Esophagus mucosa (tissue), 1 donor: ENCODE measurements around the gene SLC26A2. TPM values are rescaled to one million over a fixed set of nuclear protein-coding genes. Genes with fewer than 3 reads are reported as not detected.
A peak's percentile ranks its signal among the peaks of the same experiment; 100 is the strongest.

Experiments
- ATAC-seq: fragments of 200-7000 bp; cut with Tn5 transposase; one replicate; pipeline ENCODE4 v1.9.1; 2020
- total RNA-seq: library from RNA; stranded (reverse); gene quantifications from one replicate; pipeline ENCODE4 v1.2.4, GENCODE V29; 2023
- donor health status: DM: yes; HTN: yes; CAD: no.

SLC26A2 gene
- total RNA-seq = 8.9 TPM

DNA sequence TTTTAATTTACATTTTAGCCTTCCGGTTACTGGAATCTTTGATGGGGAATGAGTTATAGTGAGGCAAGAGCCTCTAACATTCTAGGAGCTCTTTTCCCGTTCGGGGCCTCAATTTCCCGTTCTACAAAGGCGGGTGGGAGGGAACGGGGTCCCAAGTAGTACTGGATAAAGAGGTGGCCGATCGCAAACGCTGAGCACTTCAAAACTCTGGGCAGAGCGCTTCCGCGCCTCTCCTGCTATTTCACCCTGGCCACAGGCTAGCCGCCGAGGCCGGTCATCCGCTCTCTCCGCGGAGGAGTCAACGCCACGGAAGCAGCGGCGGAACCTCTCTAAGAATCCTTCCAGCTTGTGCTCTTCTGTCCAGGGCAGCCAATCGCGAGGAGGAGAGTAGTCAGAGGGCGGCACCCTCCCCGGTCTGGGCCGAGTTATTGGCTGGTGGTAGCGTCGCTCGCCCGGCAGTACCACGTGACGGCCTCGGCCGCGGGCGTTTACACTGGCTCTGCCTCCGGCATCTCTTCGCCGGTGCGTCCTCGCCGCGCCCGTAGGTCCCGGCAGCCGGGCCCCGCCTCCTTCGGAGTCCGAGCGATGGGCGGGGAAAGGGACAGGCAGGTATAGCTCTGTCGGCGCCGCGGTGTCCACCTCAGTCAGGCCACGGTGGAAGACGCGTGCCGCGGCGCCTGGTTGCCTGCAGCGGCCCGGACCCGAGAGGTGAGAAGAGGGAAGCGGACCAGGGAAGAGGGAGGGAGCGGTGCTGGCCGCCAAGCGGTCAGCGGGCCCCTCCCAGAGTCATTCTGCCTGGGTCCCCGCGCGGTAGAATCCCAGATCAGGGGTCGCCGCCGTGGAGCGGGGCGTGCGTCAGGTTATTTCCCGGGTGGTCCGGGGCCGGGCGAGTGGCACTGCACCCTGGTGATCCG, at the start of gene SLC26A2:
Gene SLC26A2 (plus strand): TSS at position 487 of the 914 bp plus-strand sequence. CDS start 16,895 bp downstream, outside the sequence.
- ATAC-seq = peak; percentile 99

DNA sequence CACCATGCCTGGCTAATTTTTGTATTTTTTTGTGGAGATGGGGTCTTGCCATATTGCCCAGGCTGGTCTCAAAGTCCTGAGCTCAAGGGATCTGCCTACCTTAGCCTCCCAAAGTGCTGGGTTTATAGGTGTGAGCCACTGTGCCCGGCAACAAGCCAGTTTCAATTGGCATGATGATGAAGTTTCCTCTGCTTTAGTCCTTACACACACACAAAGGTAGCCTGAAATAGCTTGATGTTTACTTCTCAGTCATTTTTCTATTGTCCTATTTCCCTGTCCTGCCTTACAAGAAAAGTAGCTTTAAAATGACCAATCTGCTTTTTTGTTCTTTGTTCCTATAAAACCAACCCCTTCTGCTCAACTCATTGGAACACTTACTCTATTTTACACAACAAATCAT, 49.5 kb upstream of the SLC26A2 start:
- ATAC-seq = peak; percentile 82

DNA sequence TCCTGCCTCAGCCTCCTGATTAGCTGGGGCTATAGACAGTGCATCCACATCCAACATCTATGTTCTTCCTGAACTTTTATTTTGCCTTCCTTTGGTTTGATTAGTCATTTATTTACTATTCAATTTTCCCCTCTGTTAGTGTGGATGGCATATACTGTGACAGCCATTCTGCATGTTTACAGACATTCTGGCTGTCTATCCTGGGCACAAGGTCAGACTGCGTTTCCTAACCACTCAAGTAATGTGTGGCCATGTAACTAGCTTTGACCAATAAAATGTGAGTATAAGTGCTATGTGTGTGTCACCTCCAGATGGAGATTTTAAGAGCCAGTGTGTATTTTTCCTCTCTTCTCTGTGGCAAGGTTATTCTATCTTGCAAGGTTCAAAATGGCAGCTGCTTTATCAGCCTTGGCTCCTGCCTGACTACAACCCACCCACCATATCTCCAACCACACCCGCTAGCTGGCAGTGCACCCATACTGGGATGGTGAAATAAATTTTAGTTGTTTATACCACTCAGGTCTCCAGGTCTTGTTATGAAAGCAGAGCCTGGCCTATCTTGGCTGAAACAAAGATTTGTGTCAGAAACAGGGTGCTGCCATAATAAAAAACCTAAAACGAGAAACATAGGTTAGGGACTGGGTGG, 48.2 kb upstream of the SLC26A2 start:
- ATAC-seq = no peak

DNA sequence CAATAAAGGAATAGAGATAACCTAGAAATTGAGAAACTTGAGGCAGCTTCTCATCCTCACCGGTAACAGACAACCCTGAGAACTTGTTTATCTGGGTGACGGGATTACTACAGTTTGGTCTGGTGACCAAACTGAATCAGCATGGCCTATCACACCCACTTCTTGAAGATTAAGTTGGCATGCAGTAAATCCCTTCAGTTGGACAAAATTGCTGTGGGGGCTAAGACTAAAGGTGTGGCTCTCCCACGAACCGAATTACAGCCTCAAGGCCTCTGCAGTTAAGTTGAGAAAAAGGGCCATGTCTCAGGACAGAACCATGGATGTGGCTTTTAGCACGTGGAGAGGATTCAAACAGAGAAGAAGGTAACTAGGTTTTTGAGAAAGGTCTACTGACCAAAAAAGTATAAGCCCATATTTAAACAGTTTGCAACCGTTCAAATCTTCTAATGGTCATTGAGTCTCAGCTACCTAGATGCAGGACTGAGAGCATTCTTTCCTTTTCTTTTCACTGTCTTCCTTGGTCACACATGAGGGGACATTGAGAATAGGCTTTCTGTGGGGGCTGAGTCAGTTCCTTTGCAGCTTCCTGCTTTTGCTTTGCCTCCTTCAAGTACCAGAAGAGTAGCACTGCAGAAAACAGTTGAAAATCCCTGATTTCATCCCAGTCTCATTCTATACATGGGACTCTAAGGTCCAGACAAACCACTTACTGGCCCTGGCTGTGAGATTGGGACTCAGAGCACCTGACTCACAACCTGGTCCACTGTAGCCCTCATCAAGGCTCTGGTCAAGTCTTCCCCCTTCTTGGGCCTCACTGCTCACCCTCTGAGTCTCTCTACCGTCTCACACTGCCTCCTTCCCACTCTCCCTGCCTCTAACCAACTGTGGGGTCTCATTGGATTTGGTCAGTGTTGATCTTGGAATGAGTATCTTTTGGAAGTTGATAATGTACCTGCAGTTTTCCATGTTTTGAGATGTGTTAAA, 46.8 kb upstream of the SLC26A2 start:
- peak; percentile 76 for ATAC-seq

DNA sequence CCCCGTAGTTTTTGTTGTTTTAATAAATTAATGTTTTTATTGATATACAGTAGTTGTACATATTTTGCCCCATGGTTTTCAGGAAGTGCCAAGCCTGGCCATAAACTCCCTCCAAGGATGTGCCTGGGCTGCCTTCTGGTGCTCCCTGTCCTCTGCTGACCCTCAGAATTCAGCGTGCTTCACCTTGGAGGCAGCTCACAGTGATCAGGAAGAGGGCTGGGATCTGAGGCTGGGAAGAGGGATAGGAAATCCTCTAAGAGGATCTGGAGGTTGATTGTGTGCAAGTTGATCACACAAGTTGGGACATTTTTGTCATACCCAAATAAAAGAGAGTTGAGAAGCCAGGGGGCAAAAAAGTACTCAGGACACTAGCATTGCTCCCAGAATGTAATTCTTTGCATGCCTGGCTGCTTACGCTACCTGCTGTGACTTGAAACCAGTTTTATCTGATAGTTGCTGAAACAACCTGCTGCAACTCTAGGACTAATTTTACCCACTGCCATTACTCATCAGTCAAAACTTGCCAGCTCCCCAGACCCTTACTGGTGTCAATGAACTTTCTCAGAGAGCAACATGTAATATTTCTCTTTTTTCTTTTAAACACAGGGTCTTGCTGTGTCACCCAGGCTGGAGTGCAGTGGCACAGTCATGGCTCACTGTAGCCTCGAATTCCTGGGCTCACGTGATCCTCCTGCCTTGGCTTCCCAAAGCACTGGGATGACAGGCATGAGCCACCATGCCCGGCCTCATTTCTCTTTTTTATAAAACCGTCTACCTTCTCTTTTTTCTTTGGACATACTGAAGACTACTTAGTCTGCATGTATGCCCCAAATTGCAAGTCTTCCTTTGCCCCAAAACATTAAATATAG, 44.9 kb upstream of the SLC26A2 start:
- ATAC-seq = peak; percentile 45

DNA sequence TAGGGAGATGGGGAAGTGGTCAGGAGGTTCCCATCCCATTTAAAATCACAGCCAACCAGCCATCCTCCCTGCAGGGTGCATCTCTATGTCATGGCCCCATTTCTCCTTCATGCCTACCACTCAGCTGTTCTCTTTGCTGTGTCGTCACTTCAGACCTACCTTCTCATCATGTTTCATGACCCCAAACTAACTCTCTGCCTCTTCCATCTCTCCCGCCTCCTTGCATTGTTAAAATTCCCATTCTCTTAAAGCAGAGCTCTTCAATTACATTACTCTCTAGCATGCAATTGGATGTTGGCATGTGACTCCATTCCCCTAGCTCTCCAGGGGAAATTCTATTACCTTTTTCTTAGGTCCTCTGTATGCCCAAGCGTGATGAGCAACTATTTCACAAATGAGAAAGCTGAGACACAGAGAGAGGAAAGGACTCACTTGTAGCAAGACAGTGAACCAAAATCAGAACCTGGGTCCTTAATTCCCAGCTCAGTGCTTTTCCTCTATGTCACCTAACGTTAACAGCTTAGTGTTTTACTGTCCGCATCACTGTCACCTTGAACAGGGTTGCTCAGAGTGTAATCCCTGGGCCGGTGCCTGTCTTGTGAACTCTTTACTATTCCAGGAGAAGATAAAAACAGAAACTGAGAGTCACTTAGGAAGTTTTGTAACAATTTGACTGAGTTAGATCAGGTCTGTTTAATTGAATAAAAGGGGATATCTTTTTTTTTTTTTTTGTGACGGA, 44.1 kb upstream of the SLC26A2 start:
- no peak for ATAC-seq

DNA sequence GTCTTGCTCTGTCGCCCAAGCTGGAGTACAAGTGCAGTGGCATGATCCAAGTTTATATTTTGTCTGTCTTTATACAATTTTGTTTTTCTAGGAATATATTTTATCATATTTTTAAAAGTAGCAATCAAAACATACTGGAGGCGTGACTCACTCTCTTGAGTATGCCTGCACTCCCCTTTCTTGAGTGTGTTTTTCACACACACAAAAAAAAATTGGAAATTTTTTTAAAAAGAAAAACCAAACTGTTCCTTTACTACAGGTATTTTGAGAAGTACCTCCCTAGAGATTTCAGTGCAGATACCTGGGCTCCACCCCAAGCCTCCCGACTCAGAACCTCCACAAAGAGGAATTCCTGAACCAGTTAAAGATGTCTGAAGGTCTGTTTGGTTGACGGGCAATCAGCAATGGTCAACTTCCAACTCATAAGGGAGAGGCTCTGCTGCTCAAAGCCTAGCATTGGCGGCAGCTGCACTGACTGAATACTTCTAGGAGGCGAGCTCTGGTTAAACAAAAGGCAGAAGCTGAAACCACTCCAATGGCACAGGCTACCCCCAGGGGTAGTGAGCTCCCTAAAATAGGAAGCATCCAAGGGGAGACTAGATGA, 43.4 kb upstream of the SLC26A2 start:
- ATAC-seq = no peak

DNA sequence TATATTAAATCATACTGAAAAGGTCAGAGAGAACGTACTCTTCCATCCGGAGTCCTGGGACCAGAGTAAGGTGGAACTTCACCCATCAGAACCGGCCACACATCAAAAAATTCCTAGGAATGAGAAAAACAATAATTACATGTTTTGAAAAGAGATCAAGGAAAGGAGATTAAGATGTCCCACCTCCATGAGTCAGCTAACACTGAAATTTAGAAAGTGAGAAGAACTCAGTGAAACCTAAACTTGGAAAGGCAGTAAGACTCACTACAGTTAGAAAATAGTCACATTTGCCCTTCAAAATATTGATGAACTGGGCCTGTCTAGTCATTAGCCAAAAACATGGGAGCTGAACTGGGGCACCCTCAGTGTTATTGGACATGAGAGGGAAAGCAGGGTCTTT, 39.0 kb upstream of the SLC26A2 start:
- ATAC-seq = no peak

DNA sequence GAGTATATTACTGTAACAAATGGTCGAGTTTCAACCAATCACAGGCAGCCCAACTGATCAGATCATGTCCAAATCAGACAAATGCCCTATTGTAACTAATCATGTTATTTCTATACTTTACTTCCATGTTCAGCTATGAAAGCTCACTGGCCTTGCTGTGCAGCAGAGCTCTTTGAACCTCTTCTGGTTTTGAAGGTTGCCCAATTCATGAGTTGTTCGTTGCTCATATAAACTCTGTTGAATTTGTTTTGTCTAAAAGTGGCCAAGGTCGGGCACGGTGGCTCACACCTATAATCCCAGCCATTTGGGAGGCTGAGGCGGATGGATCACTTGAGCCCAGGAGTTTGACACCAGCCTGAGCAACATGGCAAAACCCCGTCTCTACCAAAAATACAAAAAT, 37.6 kb upstream of the SLC26A2 start:
- peak; percentile 68 for ATAC-seq

DNA sequence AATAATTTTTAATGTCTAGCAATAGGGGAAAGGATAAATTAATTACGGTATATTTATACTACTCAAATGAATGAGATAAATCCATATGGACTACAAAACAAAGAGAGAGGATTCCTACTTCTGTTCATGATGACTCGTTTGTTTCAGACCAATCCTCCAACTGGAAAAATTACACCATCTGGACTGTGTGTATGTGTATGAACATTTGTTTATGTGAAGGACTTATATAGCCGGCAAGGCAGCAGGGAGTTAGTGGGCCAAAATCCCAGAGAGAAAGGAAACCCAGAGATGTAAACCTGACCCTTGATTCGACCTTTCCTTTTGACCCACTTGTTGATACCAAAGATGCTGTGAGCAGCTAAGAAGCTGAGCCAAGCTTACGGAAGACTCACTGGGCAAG, 36.1 kb upstream of the SLC26A2 start:
- ATAC-seq = no peak

DNA sequence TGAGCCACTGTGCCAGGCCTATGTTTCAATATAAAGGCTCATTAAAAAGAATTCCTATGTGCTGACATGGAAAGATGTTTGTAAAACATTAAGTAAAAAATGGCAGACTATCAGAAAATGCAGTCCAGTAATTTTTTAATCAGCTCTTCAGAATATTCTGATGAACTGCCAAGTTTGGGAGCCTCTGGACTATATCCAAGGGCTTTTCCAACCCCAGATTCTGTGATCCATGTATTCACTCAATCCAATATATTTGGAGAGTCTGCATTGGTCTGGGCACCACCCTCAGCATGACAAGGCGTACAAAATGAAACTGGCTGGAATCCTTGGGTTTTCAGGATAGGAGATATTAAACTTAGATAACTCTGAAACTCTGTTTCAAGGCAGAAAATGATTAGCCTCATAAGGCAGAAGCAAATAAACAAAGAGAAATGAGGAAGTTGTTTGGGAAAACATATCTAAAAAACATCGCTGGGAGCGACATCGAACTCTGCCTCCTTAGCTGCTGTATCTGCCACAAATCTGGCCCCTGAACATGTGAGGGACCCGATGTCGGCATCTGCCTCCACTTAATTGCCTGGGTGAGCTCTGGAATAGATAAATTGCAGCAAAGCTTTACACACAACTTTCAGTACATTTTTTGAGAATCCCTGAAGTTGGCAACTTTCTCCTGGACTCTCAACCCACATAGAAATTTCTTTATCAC, 30.4 kb upstream of the SLC26A2 start:
- no peak for ATAC-seq

DNA sequence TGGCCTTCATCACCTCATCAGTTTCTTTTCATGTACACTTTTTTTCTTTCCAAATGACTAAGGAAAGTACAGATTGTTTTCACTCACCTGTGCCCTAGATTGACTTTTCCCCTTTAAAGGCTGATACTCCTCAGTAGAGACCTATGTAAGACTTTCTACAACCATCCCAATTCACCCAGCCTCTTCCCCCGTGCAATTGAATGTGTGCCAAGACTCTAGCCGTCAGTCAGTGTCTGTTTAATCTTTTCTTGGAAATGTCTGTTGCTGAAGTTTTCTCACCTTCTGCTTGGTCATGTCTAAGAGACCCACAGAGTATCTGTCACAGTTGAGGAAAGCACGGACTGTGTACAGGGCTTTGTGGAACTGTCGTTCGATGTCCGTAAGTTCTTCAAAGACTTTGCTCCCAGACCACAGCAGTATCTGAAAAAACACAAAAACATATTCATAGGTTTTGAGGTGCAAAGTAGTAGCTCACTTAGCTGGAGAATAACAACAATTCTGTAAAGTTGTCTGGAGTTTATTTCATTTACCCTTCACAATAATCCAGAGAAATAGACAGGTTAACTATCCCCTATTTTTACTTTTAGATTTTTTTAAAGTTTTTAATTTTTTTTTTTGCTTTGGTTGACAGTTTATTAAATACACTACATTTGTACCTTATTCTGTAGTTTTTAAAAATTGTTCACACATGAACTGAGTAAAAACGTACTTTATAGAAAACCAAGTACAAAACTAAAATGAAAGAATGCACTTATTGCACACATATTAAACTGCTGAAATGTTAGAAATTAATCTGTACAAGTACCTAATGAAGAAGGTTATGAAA, 29.6 kb upstream of the SLC26A2 start:
- ATAC-seq = no peak

DNA sequence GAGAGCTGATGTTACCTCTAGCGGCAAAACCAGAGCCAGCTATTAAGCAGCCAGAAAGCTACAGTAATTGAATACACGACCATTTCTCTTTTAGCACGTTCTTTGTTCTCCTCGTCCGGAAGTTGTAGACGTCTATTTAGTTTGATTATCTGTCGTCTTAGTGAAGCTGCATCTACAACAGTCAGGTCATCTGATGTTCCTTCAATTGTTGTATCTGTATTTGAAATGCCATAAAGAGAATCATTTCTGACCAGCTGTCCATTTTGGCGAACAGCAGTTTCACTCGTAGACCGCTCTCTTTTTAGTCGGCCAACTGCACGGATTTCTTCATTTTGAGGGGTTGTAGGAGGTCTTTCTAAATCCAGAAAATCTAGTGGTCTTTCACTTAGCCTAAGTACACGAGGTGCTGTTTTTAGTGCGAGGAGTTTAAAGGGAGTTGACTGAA, 28.5 kb upstream of the SLC26A2 start:
- ATAC-seq = no peak

DNA sequence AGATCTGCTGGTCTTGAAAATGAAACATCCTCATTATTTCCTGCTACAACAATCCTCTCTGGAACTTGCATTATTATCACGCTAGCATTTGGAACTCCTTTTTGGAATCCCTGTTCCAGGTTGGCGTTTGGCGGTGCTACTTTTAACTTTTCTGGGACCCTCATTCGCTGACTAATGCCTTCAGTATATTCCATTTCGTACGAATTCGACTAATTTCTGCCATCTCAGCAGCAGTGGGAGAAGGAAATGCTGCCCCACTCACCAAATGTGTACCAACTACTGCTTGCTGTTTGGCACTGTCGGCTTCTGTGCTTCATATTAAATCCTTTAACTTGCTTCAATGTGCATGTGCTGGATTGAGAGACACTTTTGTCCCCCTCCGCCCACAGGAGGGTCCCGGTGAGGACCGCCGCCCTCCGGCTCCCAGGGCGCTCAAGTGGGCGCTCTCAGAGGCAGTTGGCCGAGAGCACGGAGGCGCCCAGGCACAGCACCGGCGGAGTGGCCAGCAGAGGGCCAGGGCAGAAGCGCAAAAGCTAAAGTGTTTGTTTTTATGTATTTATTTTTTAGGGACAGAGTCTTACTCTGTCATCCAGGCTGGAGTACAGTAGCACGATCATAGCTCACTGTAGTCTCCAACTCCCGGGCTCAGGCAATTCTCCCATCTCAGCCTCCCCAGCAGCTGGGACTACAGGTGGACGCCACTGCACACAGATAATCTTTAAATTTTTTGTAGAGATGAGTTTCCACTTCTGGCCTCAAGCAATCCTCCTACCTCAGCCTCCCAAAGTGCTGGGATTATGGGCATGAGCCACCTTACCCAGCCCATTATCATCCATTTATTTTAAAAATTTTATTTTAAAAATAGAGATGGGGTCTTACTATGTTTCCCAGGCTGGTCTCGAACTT, 27.9 kb upstream of the SLC26A2 start:
- ATAC-seq = no peak

DNA sequence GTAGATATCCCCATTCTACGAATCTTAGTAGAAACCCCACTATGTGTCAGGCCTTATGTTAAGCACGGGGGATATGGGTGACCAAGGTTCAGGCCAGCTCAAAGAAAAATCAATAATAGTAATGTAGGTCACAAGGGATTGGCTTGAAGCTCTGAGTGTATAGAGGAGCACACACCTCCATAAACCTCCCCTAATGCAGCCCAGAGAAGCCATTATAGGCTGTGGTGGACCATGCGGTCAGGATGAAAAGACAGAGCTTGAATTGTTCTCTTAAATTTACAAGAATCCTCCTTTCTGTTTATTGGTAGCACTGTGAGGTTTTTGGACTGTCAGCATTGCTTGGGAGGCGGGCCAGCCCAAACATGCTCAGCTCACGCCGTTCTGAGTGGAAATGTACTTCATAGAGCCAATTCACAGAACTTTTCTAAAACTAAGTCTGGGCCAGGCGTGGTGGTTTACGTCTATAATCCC, 25.1 kb upstream of the SLC26A2 start:
- peak; percentile 38 for ATAC-seq

DNA sequence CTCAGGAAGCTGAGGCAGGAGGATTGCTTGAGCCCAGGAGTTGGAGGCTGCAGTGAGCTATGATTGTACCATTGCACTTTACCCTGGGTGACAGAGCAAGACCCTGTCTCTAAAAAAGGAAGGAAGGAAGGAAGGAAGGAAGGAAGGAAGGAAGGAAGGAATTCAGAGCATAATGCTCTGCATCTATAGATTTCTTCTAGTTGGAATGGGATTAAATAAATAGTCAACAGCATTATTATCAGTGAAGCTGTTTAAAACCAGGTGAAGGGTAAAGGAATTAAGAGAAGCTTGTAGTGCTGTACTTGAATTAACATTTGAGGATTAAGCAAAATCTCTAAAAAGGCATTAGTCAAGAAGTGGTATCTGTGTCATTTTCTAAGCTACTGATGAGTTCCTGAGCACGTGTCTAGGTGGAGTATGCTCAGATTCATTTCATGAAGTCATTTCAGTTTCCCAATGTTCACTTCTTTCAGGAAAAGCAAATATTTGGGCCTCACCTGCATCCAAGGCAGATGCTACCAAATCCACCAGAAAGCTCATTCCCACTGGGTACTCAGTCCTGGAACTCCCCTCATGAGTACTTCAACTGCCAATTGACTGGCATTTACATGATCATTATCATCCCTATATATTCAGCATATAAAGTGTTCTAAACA, 24.4 kb upstream of the SLC26A2 start:
- ATAC-seq = no peak

DNA sequence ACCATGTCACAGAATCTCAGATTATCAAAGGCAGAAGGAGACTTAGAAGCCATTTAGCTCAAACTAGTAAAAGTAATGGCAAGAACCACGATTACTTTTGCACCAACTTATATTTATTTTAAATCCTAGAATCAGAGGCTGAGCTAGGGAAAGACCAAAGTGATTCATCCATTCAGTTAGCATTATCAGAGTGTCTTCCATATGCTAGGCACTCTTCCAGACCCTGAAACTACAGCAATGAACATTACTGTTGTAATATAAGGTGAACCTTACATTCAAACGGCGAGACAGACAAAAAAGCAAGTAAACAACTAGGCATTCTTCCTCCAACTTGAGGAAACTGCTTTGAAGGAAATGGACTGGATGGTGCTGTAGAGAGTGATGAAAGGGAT, 23.9 kb upstream of the SLC26A2 start:
- no peak for ATAC-seq
